Measurements from ENCODE around the gene WDR37. TPM values are rescaled to one million over a fixed set of nuclear protein-coding genes. Genes with fewer than 3 reads are reported as not detected.

The WDR37 gene
- total and polyA plus RNA-seq, 4 donors, result 6.6 to 23.5 (median 13.6) TPM

DNA sequence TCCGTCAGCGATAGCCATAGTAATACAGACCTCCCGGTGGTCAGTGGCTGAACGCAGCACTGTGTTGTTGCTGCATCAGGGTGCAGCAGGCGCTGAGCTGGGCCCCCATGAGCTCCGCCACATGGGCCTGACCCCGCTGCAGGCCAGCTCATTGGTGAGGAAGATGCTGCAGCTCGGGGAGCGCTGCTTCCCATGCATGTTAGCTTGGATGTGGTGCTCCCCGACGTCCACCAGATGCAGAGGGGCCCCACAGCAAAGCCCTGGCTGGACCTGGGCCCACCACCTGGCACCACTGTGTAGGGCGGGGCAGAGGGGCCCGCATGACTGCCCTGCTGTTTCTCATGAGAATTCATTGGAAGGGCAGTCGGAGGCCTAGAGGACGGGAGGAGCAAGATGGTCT lies 50.8 kb downstream of the WDR37 start:
- DNase-seq (no peak), ATAC-seq (ENCODE audit: insufficient read depth, low FRiP score) (no peak)
- Histone ChIP-seq H3K27me3 (ENCODE audit: control insufficient read depth in 3 of 3, insufficient read depth in 3 of 3, low read length in 2 of 3) (no peaks in the 10 kb centered on the region), H3K36me3 (ENCODE audit: control insufficient read depth in 4 of 4, insufficient read depth in 4 of 4, low read length in 4 of 4) (peaks cover 26 to 45% (median 32%) of the 10 kb centered on the region in 4 donors), H3K4me1 (ENCODE audit: control insufficient read depth in 5 of 5, insufficient read depth in 5 of 5, low read length in 5 of 5) (peaks cover 0 to 8% (median 0%) of the 10 kb centered on the region in 5 donors), H3K4me3 (no peak overlapping the region), H3K27ac (ENCODE audit: low read depth in 1 of 2, low read length in 1 of 2) (no peak overlapping the region), H3K9me3 (ENCODE audit: control insufficient read depth in 4 of 4, insufficient read depth in 3 of 4, low read length in 3 of 4) (no peaks in the 10 kb centered on the region), H3K9ac (ENCODE audit: insufficient read depth in 1 of 2, low read length in 2 of 2) (no peak overlapping the region)
- 94 to 96% methylated on average over 15 of the region's 15 CpGs for WGBS, 2 donors
- TF ChIP-seq, protein P1, sequence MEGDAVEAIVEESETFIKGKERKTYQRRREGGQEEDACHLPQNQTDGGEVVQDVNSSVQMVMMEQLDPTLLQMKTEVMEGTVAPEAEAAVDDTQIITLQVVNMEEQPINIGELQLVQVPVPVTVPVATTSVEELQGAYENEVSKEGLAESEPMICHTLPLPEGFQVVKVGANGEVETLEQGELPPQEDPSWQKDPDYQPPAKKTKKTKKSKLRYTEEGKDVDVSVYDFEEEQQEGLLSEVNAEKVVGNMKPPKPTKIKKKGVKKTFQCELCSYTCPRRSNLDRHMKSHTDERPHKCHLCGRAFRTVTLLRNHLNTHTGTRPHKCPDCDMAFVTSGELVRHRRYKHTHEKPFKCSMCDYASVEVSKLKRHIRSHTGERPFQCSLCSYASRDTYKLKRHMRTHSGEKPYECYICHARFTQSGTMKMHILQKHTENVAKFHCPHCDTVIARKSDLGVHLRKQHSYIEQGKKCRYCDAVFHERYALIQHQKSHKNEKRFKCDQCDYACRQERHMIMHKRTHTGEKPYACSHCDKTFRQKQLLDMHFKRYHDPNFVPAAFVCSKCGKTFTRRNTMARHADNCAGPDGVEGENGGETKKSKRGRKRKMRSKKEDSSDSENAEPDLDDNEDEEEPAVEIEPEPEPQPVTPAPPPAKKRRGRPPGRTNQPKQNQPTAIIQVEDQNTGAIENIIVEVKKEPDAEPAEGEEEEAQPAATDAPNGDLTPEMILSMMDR (IDR thresholded peaks at IDR 0.05; ENCODE audit: control extremely low read depth, extremely low read depth), result no peak

DNA sequence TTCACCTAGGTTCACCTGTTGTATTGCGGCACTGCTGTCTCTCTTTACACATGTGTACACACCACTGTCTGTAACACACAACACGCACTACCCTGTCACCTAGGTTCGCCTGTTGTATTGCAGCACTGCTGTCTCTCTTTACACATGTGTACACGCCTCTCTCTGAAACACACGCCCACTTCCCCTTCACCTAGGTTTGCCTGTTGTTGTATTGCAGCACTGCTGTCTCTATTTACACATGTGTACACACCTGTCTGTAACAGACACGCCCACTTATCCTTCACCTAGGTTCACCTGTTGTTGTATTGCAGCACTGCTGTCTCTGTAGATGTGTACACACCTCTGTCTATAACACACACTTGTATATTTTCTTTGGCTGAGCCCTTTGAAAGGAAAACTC lies 51.5 kb downstream of the WDR37 start:
- Histone ChIP-seq H3K9me3 (ENCODE audit: control insufficient read depth in 4 of 4, insufficient read depth in 3 of 4, low read length in 3 of 4) (no peaks in the 10 kb centered on the region), H3K4me3 (no peak overlapping the region), H3K36me3 (ENCODE audit: control insufficient read depth in 4 of 4, insufficient read depth in 4 of 4, low read length in 4 of 4) (peaks cover 26 to 46% (median 33%) of the 10 kb centered on the region in 4 donors), H3K27ac (ENCODE audit: low read depth in 1 of 2, low read length in 1 of 2) (no peak overlapping the region), H3K9ac (ENCODE audit: insufficient read depth in 1 of 2, low read length in 2 of 2) (no peak overlapping the region), H3K4me1 (ENCODE audit: control insufficient read depth in 5 of 5, insufficient read depth in 5 of 5, low read length in 5 of 5) (peaks cover 0 to 8% (median 0%) of the 10 kb centered on the region in 5 donors), H3K27me3 (ENCODE audit: control insufficient read depth in 3 of 3, insufficient read depth in 3 of 3, low read length in 2 of 3) (no peaks in the 10 kb centered on the region)
- DNase-seq, result no peak
- no peak for ATAC-seq (ENCODE audit: insufficient read depth, low FRiP score)
- TF ChIP-seq, protein P1 (IDR thresholded peaks at IDR 0.05; ENCODE audit: control extremely low read depth, extremely low read depth), result no peak
- WGBS, 2 donors, result 90 to 94% methylated on average over 6 of the region's 6 CpGs

DNA sequence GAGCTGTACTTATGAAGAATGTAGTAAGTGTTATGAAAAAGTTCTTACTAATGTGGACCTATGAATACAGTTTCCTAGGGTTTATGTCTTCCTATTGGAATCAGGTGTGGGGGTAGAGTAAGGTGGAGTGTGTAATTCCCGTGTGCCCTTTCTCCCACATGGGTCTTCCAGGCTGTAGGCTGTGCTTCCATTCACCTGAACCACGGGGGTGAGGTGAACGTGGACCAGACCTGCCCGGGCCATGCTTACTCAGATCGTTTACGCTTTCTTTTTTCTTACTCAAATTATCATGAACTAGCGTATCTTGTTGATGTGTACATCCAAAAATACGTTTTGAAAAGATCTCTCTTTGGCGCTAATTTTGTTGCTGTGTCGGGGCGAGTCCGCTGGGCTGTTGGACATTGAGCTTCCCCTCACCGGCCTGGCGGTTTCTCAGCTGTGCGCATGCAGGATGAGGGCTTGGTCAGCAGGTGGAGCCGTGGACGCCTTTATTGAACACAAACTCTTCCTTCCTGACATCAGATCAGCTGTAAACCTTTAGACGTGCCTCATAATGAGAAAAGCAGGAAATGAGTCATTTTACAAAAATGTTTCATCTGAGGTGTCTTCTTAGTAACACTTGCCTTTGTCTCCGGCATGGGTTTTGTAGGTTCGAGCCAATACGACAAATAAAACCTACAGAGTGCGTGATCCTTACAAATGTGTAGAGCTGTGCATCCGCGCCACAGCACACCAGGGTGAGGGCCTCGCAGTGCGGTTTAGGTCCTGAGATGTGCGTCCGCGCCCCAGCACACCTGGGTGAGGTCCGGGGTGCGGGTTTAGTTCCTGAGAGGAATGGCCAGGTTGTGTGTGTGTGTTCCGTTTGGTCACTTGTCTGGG lies 53.8 kb downstream of the WDR37 start:
- no peak overlapping the region for H3K27ac ChIP-seq (ENCODE audit: low read depth in 1 of 2, low read length in 1 of 2)
- ATAC-seq (ENCODE audit: insufficient read depth, low FRiP score), result no peak
- DNase-seq, result peak; percentile 78 to 85 (median 84)
- 74 to 81% methylated on average over 32 of the region's 32 CpGs for WGBS, 2 donors
- peaks cover 22 to 45% (median 28%) of the 10 kb centered on the region in 4 donors for H3K36me3 ChIP-seq (ENCODE audit: control insufficient read depth in 4 of 4, insufficient read depth in 4 of 4, low read length in 4 of 4)
- no peaks in the 10 kb centered on the region for H3K9me3 ChIP-seq (ENCODE audit: control insufficient read depth in 4 of 4, insufficient read depth in 3 of 4, low read length in 3 of 4)
- H3K4me1 ChIP-seq (ENCODE audit: control insufficient read depth in 5 of 5, insufficient read depth in 5 of 5, low read length in 5 of 5), result peaks cover 0 to 8% (median 3%) of the 10 kb centered on the region in 5 donors
- no peak overlapping the region for H3K4me3 ChIP-seq
- H3K9ac ChIP-seq (ENCODE audit: insufficient read depth in 1 of 2, low read length in 2 of 2), result no peak overlapping the region
- H3K27me3 ChIP-seq (ENCODE audit: control insufficient read depth in 3 of 3, insufficient read depth in 3 of 3, low read length in 2 of 3), result no peaks in the 10 kb centered on the region
- TF ChIP-seq, protein P1 (IDR thresholded peaks at IDR 0.05; ENCODE audit: control extremely low read depth, extremely low read depth), result peak; percentile 30

Measured in lung (tissue), 12 donors.